A673 (cell line): Measurements from ENCODE around the gene PPP1R12A.
"Not testable (repeated sequence)": the region's sequence is repeated elsewhere in the genome, so short reads cannot be mapped to it uniquely, and the experiment has no call there.

ENCODE experiments used
- CTCF ChIP-seq: fragments of 300-800, 200-600 bp; sonication (generic); conservative IDR thresholded peaks from 2 replicates; pipeline ENCODE4 v1.5.1; 2017; ENCODE audit warnings: low read depth, mild to moderate bottlenecking, antibody characterized with exemption, low read length, moderate library complexity, mixed read lengths
- EZH2 ChIP-seq: fragments of 200-600 bp; sonication (generic); IDR thresholded peaks from 2 replicates; pipeline ENCODE4 v1.6.1; 2017; ENCODE audit warnings: borderline replicate concordance, low read depth, mild to moderate bottlenecking, mixed read lengths, antibody characterized with exemption, low read length; ENCODE audit not compliant: poor library complexity, severe bottlenecking

GRCh38 chr12:79977856-79978460 is 43.1 kb upstream of the PPP1R12A start:
- not testable (repeated sequence) for TF ChIP-seq CTCF, EZH2
